Breast epithelium (tissue), 3 donors: ENCODE results near the gene MZT1.

Source experiments
- CTCF ChIP-seq, 3 donors: fragments of 450-650 bp; IDR thresholded peaks; one replicate each; pipeline ENCODE4 v1.5.1; 2016 to 2017; ENCODE audit warnings: antibody characterized with exemption in 3 of 3, mild to moderate bottlenecking in 3 of 3, moderate library complexity in 3 of 3
- POLR2A ChIP-seq: fragments of 450-650 bp; IDR thresholded peaks from one replicate; pipeline ENCODE4 v1.6.1; 2016; ENCODE audit warnings: antibody characterized with exemption, mild to moderate bottlenecking, moderate library complexity

- TF ChIP-seq CTCF (IDR thresholded peaks at IDR 0.05) (no peak), POLR2A (no peak)
Measured at GRCh38 chr13:72694314-72694713, 33.1 kb downstream of the MZT1 start.
